ENCODE results near the gene CENPH. TPM values are rescaled to one million over a fixed set of nuclear protein-coding genes. Genes with fewer than 3 reads are reported as not detected.

Gene CENPH
- total RNA-seq, 1 donor from 2014 or later, result 5.0 TPM

- no peak overlapping the region for H3K9ac ChIP-seq (ENCODE audit: low read length)
- Mint-ChIP-seq H3K9me3 (ENCODE audit: unreplicated experiment) (no peaks in the 10 kb centered on the region), H3K4me3 (ENCODE audit: unreplicated experiment) (no peak overlapping the region), H3K4me1 (ENCODE audit: low read depth, unreplicated experiment) (no peaks in the 10 kb centered on the region), H3K36me3 (ENCODE audit: low read depth, unreplicated experiment) (no peaks in the 10 kb centered on the region), H3K27me3 (ENCODE audit: low read depth, unreplicated experiment) (no peaks in the 10 kb centered on the region), H3K27ac (ENCODE audit: unreplicated experiment) (no peak overlapping the region)
- no peaks in the 10 kb centered on the region for H3K79me2 ChIP-seq (ENCODE audit: insufficient read depth, low read length)
- no peaks in the 10 kb centered on the region for H3K27me3 ChIP-seq (ENCODE audit: insufficient read depth, low read length)
- H3K4me1 ChIP-seq (ENCODE audit: insufficient read depth, low read length), result no peaks in the 10 kb centered on the region
- no peak overlapping the region for H3K4me2 ChIP-seq (ENCODE audit: low read length)
- no peaks in the 10 kb centered on the region for H3K9me3 ChIP-seq (ENCODE audit: insufficient read depth, low read depth, low read length)
- DNase-seq (ENCODE audit: low read depth), result no peak
- TF ChIP-seq CTCF (IDR thresholded peaks at IDR 0.05; ENCODE audit: insufficient read depth, low read depth, low read length) (no peak), EZH2 (IDR thresholded peaks at IDR 0.05; ENCODE audit: insufficient read depth, low read length) (no peak)
- H3K4me3 ChIP-seq (ENCODE audit: insufficient read depth, low read depth, low read length), result no peak overlapping the region
- no peak for FAIRE-seq
- H2AFZ ChIP-seq (ENCODE audit: low read depth, low read length), result no peak overlapping the region
- H4K20me1 ChIP-seq (ENCODE audit: insufficient read depth, low read length), result no peaks in the 10 kb centered on the region
- no peaks in the 10 kb centered on the region for H3K36me3 ChIP-seq (ENCODE audit: insufficient read depth, low read length)
- H3K27ac ChIP-seq (ENCODE audit: low read depth, low read length), result no peak overlapping the region
Observed at GRCh38 chr5:69156456-69156855, 32.9 kb upstream of the CENPH start.

GRCh38 chr5:69158039-69158438 lies 31.3 kb upstream of the CENPH start:
- no peaks in the 10 kb centered on the region for H4K20me1 ChIP-seq (ENCODE audit: insufficient read depth, low read length)
- no peaks in the 10 kb centered on the region for H3K36me3 ChIP-seq (ENCODE audit: insufficient read depth, low read length)
- Mint-ChIP-seq H3K36me3 (ENCODE audit: low read depth, unreplicated experiment) (no peaks in the 10 kb centered on the region), H3K27ac (ENCODE audit: unreplicated experiment) (no peak overlapping the region), H3K9me3 (ENCODE audit: unreplicated experiment) (no peaks in the 10 kb centered on the region), H3K4me1 (ENCODE audit: low read depth, unreplicated experiment) (no peaks in the 10 kb centered on the region), H3K27me3 (ENCODE audit: low read depth, unreplicated experiment) (no peaks in the 10 kb centered on the region), H3K4me3 (ENCODE audit: unreplicated experiment) (no peak overlapping the region)
- no peaks in the 10 kb centered on the region for H3K4me1 ChIP-seq (ENCODE audit: insufficient read depth, low read length)
- H3K79me2 ChIP-seq (ENCODE audit: insufficient read depth, low read length), result no peaks in the 10 kb centered on the region
- no peak overlapping the region for H3K4me2 ChIP-seq (ENCODE audit: low read length)
- TF ChIP-seq CTCF (IDR thresholded peaks at IDR 0.05; ENCODE audit: insufficient read depth, low read depth, low read length) (no peak), EZH2 (IDR thresholded peaks at IDR 0.05; ENCODE audit: insufficient read depth, low read length) (no peak)
- no peak for FAIRE-seq
- H3K9me3 ChIP-seq (ENCODE audit: insufficient read depth, low read depth, low read length), result no peaks in the 10 kb centered on the region
- H3K27ac ChIP-seq (ENCODE audit: low read depth, low read length), result no peak overlapping the region
- H3K9ac ChIP-seq (ENCODE audit: low read length), result no peak overlapping the region
- no peak overlapping the region for H3K4me3 ChIP-seq (ENCODE audit: insufficient read depth, low read depth, low read length)
- H2AFZ ChIP-seq (ENCODE audit: low read depth, low read length), result no peak overlapping the region
- H3K27me3 ChIP-seq (ENCODE audit: insufficient read depth, low read length), result no peaks in the 10 kb centered on the region
- DNase-seq (ENCODE audit: low read depth), result no peak

GRCh38 chr5:69160651-69161050 lies 28.7 kb upstream of the CENPH start:
- H3K4me1 Mint-ChIP-seq (ENCODE audit: low read depth, unreplicated experiment), result no peaks in the 10 kb centered on the region
- Histone ChIP-seq H3K4me2 (ENCODE audit: low read length) (no peak overlapping the region), H3K79me2 (ENCODE audit: insufficient read depth, low read length) (no peaks in the 10 kb centered on the region), H3K27me3 (ENCODE audit: insufficient read depth, low read length) (no peaks in the 10 kb centered on the region), H3K9me3 (ENCODE audit: insufficient read depth, low read depth, low read length) (no peaks in the 10 kb centered on the region), H3K4me3 (ENCODE audit: insufficient read depth, low read depth, low read length) (no peak overlapping the region), H3K4me1 (ENCODE audit: insufficient read depth, low read length) (no peaks in the 10 kb centered on the region), H4K20me1 (ENCODE audit: insufficient read depth, low read length) (no peaks in the 10 kb centered on the region), H3K9ac (ENCODE audit: low read length) (no peak overlapping the region), H3K36me3 (ENCODE audit: insufficient read depth, low read length) (no peaks in the 10 kb centered on the region), H2AFZ (ENCODE audit: low read depth, low read length) (no peak overlapping the region), H3K27ac (ENCODE audit: low read depth, low read length) (no peak overlapping the region)
- no peaks in the 10 kb centered on the region for H3K9me3 Mint-ChIP-seq (ENCODE audit: unreplicated experiment)
- no peak for FAIRE-seq
- no peak overlapping the region for H3K4me3 Mint-ChIP-seq (ENCODE audit: unreplicated experiment)
- no peaks in the 10 kb centered on the region for H3K36me3 Mint-ChIP-seq (ENCODE audit: low read depth, unreplicated experiment)
- TF ChIP-seq EZH2 (IDR thresholded peaks at IDR 0.05; ENCODE audit: insufficient read depth, low read length) (no peak), CTCF (IDR thresholded peaks at IDR 0.05; ENCODE audit: insufficient read depth, low read depth, low read length) (no peak)
- H3K27ac Mint-ChIP-seq (ENCODE audit: unreplicated experiment), result no peak overlapping the region
- no peaks in the 10 kb centered on the region for H3K27me3 Mint-ChIP-seq (ENCODE audit: low read depth, unreplicated experiment)
- DNase-seq (ENCODE audit: low read depth), result no peak
